ENCODE measurements around the gene TCAIM.

GRCh38 chr3:44445786-44446185 lies 107.2 kb downstream of the TCAIM start:
- TF ChIP-seq CTCF (IDR thresholded peaks at IDR 0.05; ENCODE audit: extremely low read depth in 1 of 2, insufficient read depth in 1 of 2, low read depth in 1 of 2, low read length in 2 of 2) (no peak), POLR2A (IDR thresholded peaks at IDR 0.05; ENCODE audit: low read depth, low read length) (no peak), MAX (IDR thresholded peaks at IDR 0.05; ENCODE audit: insufficient read depth, insufficient read length) (no peak), EZH2 (IDR thresholded peaks at IDR 0.05; ENCODE audit: borderline replicate concordance, low read depth, low read length, severe bottlenecking) (no peak), GATA2 (IDR thresholded peaks at IDR 0.05; ENCODE audit: insufficient read depth, insufficient read length, low read depth, low read length) (no peak), JUN (IDR thresholded peaks at IDR 0.05; ENCODE audit: borderline replicate concordance, insufficient read depth, insufficient read length, low read depth) (no peak), POLR2AphosphoS5 (IDR thresholded peaks at IDR 0.05; ENCODE audit: insufficient read depth, low read depth, low read length) (no peak), MYC (IDR thresholded peaks at IDR 0.05; ENCODE audit: low read depth, low read length) (no peak)
